ENCODE results near the gene RNF213. TPM values are rescaled to one million over a fixed set of nuclear protein-coding genes. Genes with fewer than 3 reads are reported as not detected.
A peak's percentile ranks its signal among the peaks of the same experiment; 100 is the strongest.

Gene RNF213
- 100 to 1,000 TPM; 150 to 174 TPM for total RNA-seq

DNA sequence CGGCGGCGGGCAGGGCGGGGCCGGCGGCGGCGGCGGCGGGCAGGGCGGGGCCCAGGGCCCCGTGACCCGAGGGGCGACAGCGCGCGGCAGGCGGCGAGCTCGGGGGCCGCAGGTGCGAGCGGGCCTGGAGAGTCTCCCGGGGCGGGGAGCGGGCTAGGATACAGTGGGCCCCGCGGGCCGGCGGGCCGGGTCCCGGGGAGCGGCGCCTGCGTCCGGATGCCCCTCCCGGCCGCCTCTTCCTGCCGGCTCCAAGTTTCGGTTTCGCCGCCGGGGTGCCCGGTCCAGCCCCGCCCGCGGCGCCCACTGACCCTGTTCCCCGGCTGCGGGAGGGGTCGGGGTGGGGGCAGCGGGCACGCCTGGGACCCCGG lies at the start of gene RNF213:
TSS of gene RNF213 (plus strand) at position 62 of the 368 bp plus-strand sequence. CDS start 2,830 bp downstream, outside the sequence.
- DNase-seq (ENCODE audit: low spot score), result no peak

DNA sequence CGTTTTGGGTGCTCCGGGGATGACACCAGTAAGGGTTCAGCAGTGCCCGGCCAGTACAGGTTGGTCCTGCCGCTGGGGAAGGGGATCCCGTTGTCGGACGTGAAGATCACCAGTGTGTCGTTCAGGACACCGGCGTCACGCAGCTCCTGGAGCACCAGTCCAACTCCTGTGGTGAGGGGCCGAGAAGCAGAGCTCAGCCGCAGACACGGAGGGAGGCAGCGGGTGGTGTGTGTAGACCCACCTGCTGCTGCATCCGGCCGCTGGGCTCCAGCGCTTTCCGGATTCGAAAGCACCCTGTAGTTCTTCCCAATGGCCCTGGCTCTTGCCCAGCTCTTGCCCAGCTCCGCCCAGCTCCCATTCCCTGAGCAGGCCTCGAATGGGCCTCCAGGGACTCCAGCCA lies 48.5 kb upstream of the RNF213 start:
- H3K4me1 ChIP-seq (ENCODE audit: control insufficient read depth in 1 of 2, low read depth in 2 of 2), result no peaks in the 10 kb centered on the region
- ATAC-seq (ENCODE audit: insufficient number of reproducible peaks, low FRiP score, low read depth) (no peak), DNase-seq (ENCODE audit: low spot score) (no peak)
- TF ChIP-seq, protein P1, sequence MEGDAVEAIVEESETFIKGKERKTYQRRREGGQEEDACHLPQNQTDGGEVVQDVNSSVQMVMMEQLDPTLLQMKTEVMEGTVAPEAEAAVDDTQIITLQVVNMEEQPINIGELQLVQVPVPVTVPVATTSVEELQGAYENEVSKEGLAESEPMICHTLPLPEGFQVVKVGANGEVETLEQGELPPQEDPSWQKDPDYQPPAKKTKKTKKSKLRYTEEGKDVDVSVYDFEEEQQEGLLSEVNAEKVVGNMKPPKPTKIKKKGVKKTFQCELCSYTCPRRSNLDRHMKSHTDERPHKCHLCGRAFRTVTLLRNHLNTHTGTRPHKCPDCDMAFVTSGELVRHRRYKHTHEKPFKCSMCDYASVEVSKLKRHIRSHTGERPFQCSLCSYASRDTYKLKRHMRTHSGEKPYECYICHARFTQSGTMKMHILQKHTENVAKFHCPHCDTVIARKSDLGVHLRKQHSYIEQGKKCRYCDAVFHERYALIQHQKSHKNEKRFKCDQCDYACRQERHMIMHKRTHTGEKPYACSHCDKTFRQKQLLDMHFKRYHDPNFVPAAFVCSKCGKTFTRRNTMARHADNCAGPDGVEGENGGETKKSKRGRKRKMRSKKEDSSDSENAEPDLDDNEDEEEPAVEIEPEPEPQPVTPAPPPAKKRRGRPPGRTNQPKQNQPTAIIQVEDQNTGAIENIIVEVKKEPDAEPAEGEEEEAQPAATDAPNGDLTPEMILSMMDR (IDR thresholded peaks at IDR 0.05), result no peak
- no peaks in the 10 kb centered on the region for H3K9me3 ChIP-seq
- H3K27ac ChIP-seq, result no peak overlapping the region
- peaks cover 46% of the 10 kb centered on the region for H3K36me3 ChIP-seq
- H3K27me3 ChIP-seq (replicated peaks; ENCODE audit: insufficient read depth), result no peaks in the 10 kb centered on the region
- no peak overlapping the region for H3K4me3 ChIP-seq

More for the DNA sequence above, at the start of gene RNF213:
- Histone ChIP-seq H3K4me3 (peak within 1 kb of the TSS; percentile 100), H3K4me1 (ENCODE audit: control insufficient read depth in 1 of 2, low read depth in 2 of 2) (peaks cover 15 to 45% of the 10 kb centered on the region in 2 donors), H3K36me3 (peaks cover 3% of the 10 kb centered on the region), H3K27me3 (replicated peaks; ENCODE audit: insufficient read depth) (no peaks in the 10 kb centered on the region), H3K27ac (peak within 1 kb of the TSS; percentile 95), H3K9me3 (no peaks in the 10 kb centered on the region)
- ATAC-seq (ENCODE audit: insufficient number of reproducible peaks, low FRiP score, low read depth), result peak; percentile 10
- TF ChIP-seq, protein P1 (IDR thresholded peaks at IDR 0.05), result no peak

DNA sequence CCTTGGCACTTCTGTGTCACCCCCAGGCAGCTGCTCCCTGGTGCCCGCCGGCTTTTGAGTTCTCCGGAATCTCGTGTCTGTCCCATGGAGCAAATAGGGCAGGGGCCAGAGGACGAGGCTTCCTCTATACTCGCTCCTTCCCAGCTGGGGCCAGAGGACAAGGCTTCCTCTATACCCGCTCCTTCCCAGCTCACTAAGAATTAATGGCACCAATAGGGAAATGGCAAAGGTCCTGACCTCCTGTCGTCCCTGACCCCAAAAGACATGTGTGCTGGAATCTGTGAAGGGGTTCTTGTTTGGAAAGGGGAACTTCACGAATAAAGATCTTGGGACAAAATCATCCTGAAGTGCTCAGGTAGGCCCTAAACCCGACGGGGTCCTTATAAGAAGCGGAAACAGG lies 48.1 kb upstream of the RNF213 start:
- Histone ChIP-seq H3K36me3 (peaks cover 46% of the 10 kb centered on the region), H3K27ac (no peak overlapping the region), H3K27me3 (replicated peaks; ENCODE audit: insufficient read depth) (no peaks in the 10 kb centered on the region), H3K4me3 (no peak overlapping the region), H3K9me3 (no peaks in the 10 kb centered on the region), H3K4me1 (ENCODE audit: control insufficient read depth in 1 of 2, low read depth in 2 of 2) (no peaks in the 10 kb centered on the region)
- no peak for ATAC-seq (ENCODE audit: insufficient number of reproducible peaks, low FRiP score, low read depth)
- DNase-seq (ENCODE audit: low spot score), result no peak
- TF ChIP-seq, protein P1 (IDR thresholded peaks at IDR 0.05), result no peak

DNA sequence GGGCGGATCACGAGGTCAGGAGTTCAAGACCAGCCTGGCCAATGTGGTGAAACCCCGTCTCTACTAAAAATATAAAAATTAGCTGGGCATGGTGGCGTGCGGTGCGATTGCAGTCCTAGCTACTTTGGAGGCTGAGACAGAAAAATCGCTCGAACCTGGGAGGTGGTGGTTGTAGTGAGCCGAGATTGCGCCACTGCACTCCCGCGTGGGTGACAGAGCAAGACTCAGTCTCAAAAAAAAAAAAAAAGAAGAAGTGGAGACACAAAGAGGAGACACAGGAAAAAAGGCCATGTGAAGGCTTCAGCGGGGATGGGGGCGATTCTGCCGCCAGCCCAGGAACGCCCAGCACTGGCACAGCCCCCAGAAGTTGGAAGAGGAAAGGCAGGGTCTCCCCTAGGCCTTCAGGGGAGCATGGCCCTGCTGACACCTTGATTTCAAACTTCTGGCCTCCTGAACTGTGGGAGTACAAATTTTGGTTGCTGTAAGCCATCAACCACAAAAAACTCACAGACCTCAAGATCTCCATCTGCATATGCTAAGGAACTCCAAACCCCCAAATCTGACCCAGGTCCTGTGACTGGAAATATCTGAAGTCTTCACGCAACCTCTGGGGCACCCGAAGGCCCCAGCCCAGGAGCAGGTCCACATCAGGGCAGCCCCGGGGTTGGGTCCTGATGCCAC lies 47.5 kb upstream of the RNF213 start:
- Histone ChIP-seq H3K27ac (no peak overlapping the region), H3K27me3 (replicated peaks; ENCODE audit: insufficient read depth) (no peaks in the 10 kb centered on the region), H3K36me3 (peaks cover 46% of the 10 kb centered on the region), H3K9me3 (no peaks in the 10 kb centered on the region), H3K4me1 (ENCODE audit: control insufficient read depth in 1 of 2, low read depth in 2 of 2) (no peaks in the 10 kb centered on the region), H3K4me3 (no peak overlapping the region)
- TF ChIP-seq, protein P1 (IDR thresholded peaks at IDR 0.05), result no peak
- no peak for DNase-seq (ENCODE audit: low spot score)
- ATAC-seq (ENCODE audit: insufficient number of reproducible peaks, low FRiP score, low read depth), result no peak

DNA sequence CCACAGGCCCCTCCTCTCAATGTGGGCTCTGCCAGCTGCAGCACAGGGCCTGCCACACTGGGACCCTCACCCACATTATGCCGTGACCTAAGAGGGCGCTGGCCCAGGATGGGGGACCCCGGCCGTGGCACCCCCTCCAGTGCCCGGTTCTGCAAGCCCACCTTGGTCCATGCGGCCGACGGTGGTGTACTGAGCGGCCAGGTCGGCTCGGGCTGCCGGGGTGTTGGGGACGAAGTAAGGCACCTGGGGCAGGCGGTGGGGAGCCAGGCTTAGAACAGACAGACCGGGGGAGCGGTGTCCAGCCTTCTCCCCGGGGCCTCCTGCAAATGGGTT lies 47.0 kb upstream of the RNF213 start:
- no peak overlapping the region for H3K27ac ChIP-seq
- no peaks in the 10 kb centered on the region for H3K27me3 ChIP-seq (replicated peaks; ENCODE audit: insufficient read depth)
- no peak overlapping the region for H3K4me3 ChIP-seq
- H3K9me3 ChIP-seq, result no peaks in the 10 kb centered on the region
- TF ChIP-seq, protein P1 (IDR thresholded peaks at IDR 0.05), result no peak
- peaks cover 45% of the 10 kb centered on the region for H3K36me3 ChIP-seq
- ATAC-seq (ENCODE audit: insufficient number of reproducible peaks, low FRiP score, low read depth) (no peak), DNase-seq (ENCODE audit: low spot score) (no peak)
- no peaks in the 10 kb centered on the region for H3K4me1 ChIP-seq (ENCODE audit: control insufficient read depth in 1 of 2, low read depth in 2 of 2)
